ENCODE results near the gene PBX1. TPM values are rescaled to one million over a fixed set of nuclear protein-coding genes. Genes with fewer than 3 reads are reported as not detected.

The PBX1 gene
- total RNA-seq, 4 donors from 2014 or later = 15.2 to 48.6 (median 23.5) TPM

- Histone ChIP-seq H3K27ac (no peak overlapping the region), H3K36me3 (no peaks in the 10 kb centered on the region), H3K4me1 (peaks cover 0 to 76% (median 29%) of the 10 kb centered on the region in 3 donors), H3K27me3 (no peaks in the 10 kb centered on the region), H3K9me3 (no peaks in the 10 kb centered on the region), H3K4me3 (no peak overlapping the region)
- DNase-seq = no peak
- intact Hi-C loops (cut with DNase I) = no loop called here
- no peak for TF ChIP-seq CTCF (IDR thresholded peaks at IDR 0.05)
- TF ChIP-seq POLR2A (IDR thresholded peaks at IDR 0.05) = no peak
- 76 to 80% methylated on average over 5 of the region's 5 CpGs for WGBS, 2 donors
Observed at GRCh38 chr1:164667600-164667999, 108.6 kb downstream of the PBX1 start.

GRCh38 chr1:164668491-164669400 lies 109.8 kb downstream of the PBX1 start:
- no peak for DNase-seq
- Histone ChIP-seq H3K27me3 (no peaks in the 10 kb centered on the region), H3K4me1 (peaks cover 0 to 71% (median 33%) of the 10 kb centered on the region in 3 donors), H3K27ac (no peak overlapping the region), H3K4me3 (no peak overlapping the region), H3K9me3 (no peaks in the 10 kb centered on the region), H3K36me3 (no peaks in the 10 kb centered on the region)
- 87 to 94% methylated on average over 19 to 20 of the region's 20 CpGs for WGBS, 2 donors
- intact Hi-C loops (cut with DNase I) = no loop called here
- no peak for TF ChIP-seq CTCF (IDR thresholded peaks at IDR 0.05)
- TF ChIP-seq POLR2A (IDR thresholded peaks at IDR 0.05) = no peak

GRCh38 chr1:164670026-164670425 lies 111.0 kb downstream of the PBX1 start:
- no peak for TF ChIP-seq CTCF (IDR thresholded peaks at IDR 0.05)
- TF ChIP-seq POLR2A (IDR thresholded peaks at IDR 0.05) = no peak
- intact Hi-C loops (cut with DNase I) = no loop called here
- Histone ChIP-seq H3K27me3 (no peaks in the 10 kb centered on the region), H3K36me3 (no peaks in the 10 kb centered on the region), H3K4me1 (peaks cover 0 to 74% (median 33%) of the 10 kb centered on the region in 3 donors), H3K9me3 (no peaks in the 10 kb centered on the region), H3K27ac (peak overlapping the region in 2 of 4 donors; percentile 7 to 42), H3K4me3 (no peak overlapping the region)
- no peak for DNase-seq
- 86 to 100% methylated on average over 1 of the region's 1 CpG for WGBS, 2 donors

GRCh38 chr1:164670786-164671185 lies 111.8 kb downstream of the PBX1 start:
- Histone ChIP-seq H3K9me3 (no peaks in the 10 kb centered on the region), H3K27me3 (no peaks in the 10 kb centered on the region), H3K36me3 (no peaks in the 10 kb centered on the region), H3K4me3 (no peak overlapping the region), H3K4me1 (peaks cover 0 to 81% (median 40%) of the 10 kb centered on the region in 3 donors), H3K27ac (peak overlapping the region in 2 of 4 donors; percentile 25 to 39)
- TF ChIP-seq POLR2A (IDR thresholded peaks at IDR 0.05) (no peak), CTCF (IDR thresholded peaks at IDR 0.05) (no peak)
- no peak for DNase-seq
- 63 to 65% methylated on average over 6 of the region's 6 CpGs for WGBS, 2 donors
- intact Hi-C loops (cut with DNase I) = no loop called here

GRCh38 chr1:164671323-164671965 lies 112.5 kb downstream of the PBX1 start:
- intact Hi-C loops (cut with DNase I) = no loop called here

More at GRCh38 chr1:164671323-164671965, 112.5 kb downstream of the PBX1 start:
- no peaks in the 10 kb centered on the region for H3K9me3 ChIP-seq
- DNase-seq = no peak
- TF ChIP-seq POLR2A (IDR thresholded peaks at IDR 0.05) (no peak), CTCF (IDR thresholded peaks at IDR 0.05) (peak in 1 of 6 experiments; percentile 8)
- WGBS, 2 donors = 26 to 40% methylated on average over 7 of the region's 7 CpGs
- H3K4me3 ChIP-seq = no peak overlapping the region
- peaks cover 0 to 84% (median 40%) of the 10 kb centered on the region in 3 donors for H3K4me1 ChIP-seq
- H3K27me3 ChIP-seq = no peaks in the 10 kb centered on the region
- H3K27ac ChIP-seq = peak overlapping the region; percentile 26 to 67 (median 43)
- no peaks in the 10 kb centered on the region for H3K36me3 ChIP-seq

Measured in esophagus squamous epithelium (tissue), 5 donors.